Kidney epithelial cell (primary cell): ENCODE data around the gene PIK3CB. TPM values are rescaled to one million over a fixed set of nuclear protein-coding genes. Genes with fewer than 3 reads are reported as not detected.
"Not testable (repeated sequence)": the region's sequence is repeated elsewhere in the genome, so short reads cannot be mapped to it uniquely, and the experiment has no call there.

Source experiments
- DNase-seq: peaks from one replicate; pipeline ENCODE4 v3.0.0-alpha.2; 2010; ENCODE audit warnings: low read depth
- H3K27me3 ChIP-seq: 2 replicates; pipeline ENCODE4 v1.6.0; 2011; ENCODE audit warnings: low read length; ENCODE audit not compliant: control insufficient read depth, insufficient read depth
- H3K36me3 ChIP-seq: 2 replicates; pipeline ENCODE4 v1.5.1; 2011; ENCODE audit warnings: low read length; ENCODE audit not compliant: control insufficient read depth, insufficient read depth
- H3K4me3 ChIP-seq: 2 replicates; pipeline ENCODE4 v1.5.1; 2011; ENCODE audit warnings: low read depth, mild to moderate bottlenecking, control low read depth, low read length
- total RNA-seq: library from RNA; depleted of rRNA; stranded (reverse); fragments of >200 nt; gene quantifications from 2 replicates; pipeline ENCODE4 v1.2.3, GENCODE V29; 2015
- TF ChIP-seq, protein P1 (sequence below): IDR thresholded peaks from 2 replicates; pipeline ENCODE4 v1.5.1; 2011; ENCODE audit warnings: mild to moderate bottlenecking, moderate library complexity, low read length, control low read depth, inconsistent platforms; ENCODE audit not compliant: insufficient read depth, poor library complexity, severe bottlenecking

Gene PIK3CB
- total RNA-seq, 1 donor from 2014 or later, result 14.5 TPM

DNA sequence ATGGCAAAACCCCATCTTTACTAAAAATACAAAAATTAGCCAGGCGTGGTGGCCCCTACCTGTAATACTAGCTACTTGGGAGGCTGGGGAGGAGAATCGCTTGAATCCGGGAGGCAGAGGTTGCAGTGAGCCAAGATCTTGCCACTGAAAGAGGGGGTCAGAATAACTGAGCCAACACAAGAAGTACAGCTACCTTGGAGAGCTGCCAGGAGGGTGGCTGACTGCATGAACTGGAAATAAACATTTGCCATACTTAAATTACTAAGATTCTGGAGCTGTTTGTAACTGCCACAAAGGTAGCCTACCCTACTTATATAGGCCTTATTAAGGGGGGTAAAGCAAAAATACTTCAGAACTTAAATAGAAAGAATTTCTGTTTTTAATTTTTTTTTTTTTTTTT is 15.4 kb upstream of the PIK3CB start:
- Histone ChIP-seq H3K27me3 (no peaks in the 10 kb centered on the region), H3K36me3 (no peaks in the 10 kb centered on the region), H3K4me3 (no peak overlapping the region)
- no peak for DNase-seq
- TF ChIP-seq, protein P1, sequence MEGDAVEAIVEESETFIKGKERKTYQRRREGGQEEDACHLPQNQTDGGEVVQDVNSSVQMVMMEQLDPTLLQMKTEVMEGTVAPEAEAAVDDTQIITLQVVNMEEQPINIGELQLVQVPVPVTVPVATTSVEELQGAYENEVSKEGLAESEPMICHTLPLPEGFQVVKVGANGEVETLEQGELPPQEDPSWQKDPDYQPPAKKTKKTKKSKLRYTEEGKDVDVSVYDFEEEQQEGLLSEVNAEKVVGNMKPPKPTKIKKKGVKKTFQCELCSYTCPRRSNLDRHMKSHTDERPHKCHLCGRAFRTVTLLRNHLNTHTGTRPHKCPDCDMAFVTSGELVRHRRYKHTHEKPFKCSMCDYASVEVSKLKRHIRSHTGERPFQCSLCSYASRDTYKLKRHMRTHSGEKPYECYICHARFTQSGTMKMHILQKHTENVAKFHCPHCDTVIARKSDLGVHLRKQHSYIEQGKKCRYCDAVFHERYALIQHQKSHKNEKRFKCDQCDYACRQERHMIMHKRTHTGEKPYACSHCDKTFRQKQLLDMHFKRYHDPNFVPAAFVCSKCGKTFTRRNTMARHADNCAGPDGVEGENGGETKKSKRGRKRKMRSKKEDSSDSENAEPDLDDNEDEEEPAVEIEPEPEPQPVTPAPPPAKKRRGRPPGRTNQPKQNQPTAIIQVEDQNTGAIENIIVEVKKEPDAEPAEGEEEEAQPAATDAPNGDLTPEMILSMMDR, result no peak

DNA sequence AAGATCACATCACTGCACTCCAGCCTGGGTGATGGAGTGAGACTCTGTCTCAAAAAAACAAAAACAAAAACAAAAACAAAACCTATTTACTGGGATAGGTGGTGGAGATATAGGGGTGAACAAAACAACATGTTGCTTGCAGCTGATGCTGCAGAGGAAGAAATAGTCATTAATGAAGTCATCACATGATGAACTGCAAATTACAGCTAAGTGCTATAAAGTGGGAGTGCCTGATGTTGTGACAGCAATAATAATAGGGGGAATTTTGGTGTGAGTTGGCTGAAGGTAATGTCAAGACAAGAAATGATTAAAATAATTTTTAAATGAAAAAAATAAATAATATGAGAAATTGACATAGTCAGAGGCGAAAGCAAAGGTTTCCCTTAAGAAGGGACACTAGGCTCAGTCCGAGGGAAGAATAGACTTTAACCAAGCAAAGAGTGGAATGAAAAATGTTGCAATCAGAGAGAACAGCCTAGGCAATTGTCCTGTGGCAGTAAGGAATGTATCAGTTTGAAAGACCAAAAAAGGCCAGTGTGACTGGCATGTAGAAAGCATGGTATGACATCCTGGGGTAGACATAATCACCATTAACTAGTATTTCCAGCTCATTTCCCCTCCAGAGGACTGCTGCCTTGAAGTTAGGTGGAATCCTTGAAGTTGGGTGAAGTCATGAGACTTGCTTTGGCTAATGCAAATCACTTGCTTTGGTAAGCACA is 14.7 kb upstream of the PIK3CB start:
- no peak overlapping the region for H3K4me3 ChIP-seq
- no peak for DNase-seq
- H3K36me3 ChIP-seq, result no peaks in the 10 kb centered on the region
- no peaks in the 10 kb centered on the region for H3K27me3 ChIP-seq
- TF ChIP-seq, protein P1, result no peak

DNA sequence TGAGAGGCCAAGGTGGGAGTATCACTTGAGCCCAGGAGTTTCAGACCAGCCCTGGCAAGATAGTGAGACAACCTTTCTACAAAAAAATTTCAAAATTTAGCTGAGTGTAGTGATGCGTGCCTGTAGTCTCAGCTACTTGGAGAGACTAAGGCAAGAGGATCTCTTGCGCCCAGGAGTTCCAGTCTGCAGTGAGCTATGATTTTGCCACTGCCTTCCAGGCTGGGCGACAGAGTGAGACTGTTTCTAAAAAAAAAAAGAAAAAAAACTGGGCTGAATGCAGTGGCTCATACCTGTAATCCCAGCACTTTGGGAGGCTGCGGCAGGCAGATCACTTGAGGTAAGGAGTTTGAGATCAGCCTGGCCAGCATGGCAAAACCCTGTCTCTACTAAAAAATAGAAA is 14.0 kb upstream of the PIK3CB start:
- Histone ChIP-seq H3K4me3 (no peak overlapping the region), H3K27me3 (no peaks in the 10 kb centered on the region), H3K36me3 (no peaks in the 10 kb centered on the region)
- no peak for DNase-seq
- TF ChIP-seq, protein P1, result no peak

DNA sequence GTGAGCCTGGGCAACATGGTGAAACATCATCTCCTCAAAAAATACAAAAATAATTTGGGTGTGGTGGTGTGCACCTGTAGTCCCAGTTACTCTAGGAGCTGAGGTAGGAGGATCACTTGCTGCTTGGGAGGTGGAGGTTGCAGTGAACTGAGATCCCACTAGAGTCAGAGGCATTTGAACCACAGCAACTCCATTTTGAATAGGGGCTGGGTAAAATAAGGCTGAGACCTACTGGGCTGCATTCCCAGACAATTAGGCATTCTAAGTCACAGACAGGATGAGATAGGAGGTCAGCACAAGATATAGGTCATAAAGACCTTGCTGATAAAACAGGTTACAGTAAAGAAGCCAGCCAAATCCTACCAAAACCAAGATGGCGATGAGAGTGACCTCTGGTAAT is 12.1 kb upstream of the PIK3CB start:
- H3K4me3 ChIP-seq, DNase-seq: not testable (repeated sequence)

DNA sequence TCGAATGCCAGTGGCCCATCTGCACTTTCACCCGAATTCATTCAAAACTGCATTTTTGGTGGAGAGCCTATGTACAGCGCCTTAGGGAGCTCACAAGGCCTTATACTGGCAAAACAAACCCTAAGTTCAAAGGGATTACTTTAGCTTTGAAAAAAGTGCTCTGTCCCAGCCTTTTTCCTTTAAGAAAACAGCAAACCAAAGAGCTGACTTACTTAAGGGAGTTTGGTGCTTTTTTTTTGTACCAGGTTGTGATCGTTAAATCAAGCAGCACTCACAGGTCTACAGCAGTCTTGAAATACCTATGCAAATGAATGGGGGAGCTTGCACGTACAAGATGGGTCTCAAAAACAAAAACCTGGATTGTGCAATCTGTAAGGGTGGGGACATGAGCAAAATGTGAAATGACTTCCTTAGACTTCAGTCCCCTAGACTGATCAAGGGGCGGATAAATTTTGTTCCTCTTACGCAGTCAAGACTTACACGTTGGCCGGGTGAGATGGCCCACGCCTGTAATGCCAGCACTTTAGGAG is 11.6 kb upstream of the PIK3CB start:
- TF ChIP-seq, protein P1, result no peak
- H3K36me3 ChIP-seq, result no peaks in the 10 kb centered on the region
- DNase-seq, result no peak
- H3K4me3 ChIP-seq, result no peak overlapping the region
- H3K27me3 ChIP-seq, result no peaks in the 10 kb centered on the region

More for the DNA sequence above, 12.1 kb upstream of the PIK3CB start:
- H3K27me3 ChIP-seq, H3K36me3 ChIP-seq: not testable (repeated sequence)

DNA sequence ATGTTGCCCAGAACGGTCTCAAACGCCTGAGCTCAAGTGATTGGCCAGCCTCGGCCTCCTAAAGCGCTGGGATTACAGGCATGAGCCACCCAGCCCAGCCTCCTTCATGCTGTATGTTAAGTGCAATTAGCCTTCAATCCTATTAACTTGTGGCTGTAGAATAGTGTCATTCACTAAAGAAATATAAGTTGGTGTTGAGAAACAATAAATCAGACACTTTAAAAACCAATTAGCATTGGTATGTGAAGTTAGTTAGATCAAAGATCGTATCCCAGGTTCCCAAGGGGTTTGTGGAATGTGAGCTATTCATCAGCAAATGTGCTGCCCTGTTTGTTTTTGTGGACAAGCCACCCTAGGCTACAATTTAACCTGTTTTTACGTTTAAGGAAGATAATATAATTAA is 11.0 kb upstream of the PIK3CB start:
- Histone ChIP-seq H3K36me3 (no peaks in the 10 kb centered on the region), H3K4me3 (no peak overlapping the region), H3K27me3 (no peaks in the 10 kb centered on the region)
- no peak for DNase-seq
- TF ChIP-seq, protein P1, result no peak
